GM12878 (cell line): ENCODE measurements around the gene HDAC5. TPM values are rescaled to one million over a fixed set of nuclear protein-coding genes. Genes with fewer than 3 reads are reported as not detected.
A peak's percentile ranks its signal among the peaks of the same experiment; 100 is the strongest.

Experiments
- ATAC-seq: fragments of 200-7000 bp; cut with Tn5 transposase; 3 replicates; pipeline ENCODE4 v1.9.1; 2020; ENCODE audit warnings: mild to moderate bottlenecking, moderate library complexity
- BruUV-seq: library from RNA; stranded (reverse); fragments of 400-500 nt; replicated peaks from 2 replicates; lab custom pipeline; 2021; lab: Mats Ljungman, UMichigan
- CTCF ChIA-PET: fragments of 300-600 bp; sonication (Branson Sonifier 250); formaldehyde crosslinking; extraction: SDS; loops from one replicate; lab custom pipeline; 2021; ENCODE audit warnings: inconsistent platforms; lab: Yijun Ruan, JAX
- POLR2A ChIA-PET: fragments of 350-600 bp; formaldehyde crosslinking; extraction: SDS; loops from one replicate; lab custom pipeline; 2021; ENCODE audit warnings: inconsistent platforms; lab: Charles Lee
- RAD21 ChIA-PET: fragments of 300-600 bp; sonication (Branson Sonifier 250); formaldehyde crosslinking; loops from one replicate; lab custom pipeline; 2023; ENCODE audit warnings: antibody characterized with exemption; ENCODE audit not compliant: unreplicated experiment; lab: Charles Lee
- SMC1A ChIA-PET: fragments of 300-600 bp; sonication (Branson Sonifier 250); formaldehyde crosslinking; loops from one replicate; lab custom pipeline; 2023; ENCODE audit not compliant: unreplicated experiment, uncharacterized antibody; lab: Charles Lee
- DNase-seq: peaks from one replicate; pipeline ENCODE4 v3.0.0-alpha.2; 2011; ENCODE audit warnings: low read depth, low spot score
- FAIRE-seq: peaks from 3 replicates; lab custom pipeline; 2011; peaks lifted over from hg19 to GRCh38; lab: Jason Lieb, UNC
- H2AFZ ChIP-seq: 2 replicates; pipeline ENCODE4 v1.6.0; 2011; ENCODE audit warnings: low read depth, low read length, control low read depth; ENCODE audit not compliant: control insufficient read depth
- H3K27ac ChIP-seq: 2 replicates; pipeline ENCODE4 v1.5.1; 2011; ENCODE audit warnings: control low read depth; ENCODE audit not compliant: control insufficient read depth, insufficient read depth
- H3K27me3 ChIP-seq, 2 experiments: replicated peaks in 1 of 2; 2 replicates each; pipeline versions ENCODE4 v1.6.0 to v1.6.1; 2011; ENCODE audit warnings: low read length in 1 of 2; ENCODE audit not compliant: control insufficient read depth in 2 of 2, insufficient read depth in 2 of 2
- H3K36me3 ChIP-seq, 2 experiments: 2 replicates each; pipeline ENCODE4 v1.5.1; 2011; ENCODE audit warnings: low read length in 1 of 2; ENCODE audit not compliant: control insufficient read depth in 2 of 2, insufficient read depth in 2 of 2
- H3K4me1 ChIP-seq: 2 replicates; pipeline ENCODE4 v1.6.1; 2011; ENCODE audit warnings: mild to moderate bottlenecking, low read length, moderate library complexity, mixed read lengths; ENCODE audit not compliant: control insufficient read depth, insufficient read depth
- H3K4me2 ChIP-seq: 2 replicates; pipeline ENCODE4 v1.6.0; 2011; ENCODE audit warnings: control low read depth; ENCODE audit not compliant: control insufficient read depth, insufficient read depth
- H3K4me3 ChIP-seq: fragments of 200-600 bp; sonication (generic); 2 replicates; pipeline ENCODE4 v1.5.1; 2016
- H3K79me2 ChIP-seq: 2 replicates; pipeline ENCODE4 v1.6.0; 2011; ENCODE audit warnings: low read length; ENCODE audit not compliant: control insufficient read depth, insufficient read depth
- H3K9ac ChIP-seq: 2 replicates; pipeline ENCODE4 v1.8.0; 2011; ENCODE audit warnings: low read length, control low read depth, mixed read lengths; ENCODE audit not compliant: control insufficient read depth, insufficient read depth
- H3K9me3 ChIP-seq: replicated peaks from 3 replicates; pipeline ENCODE4 v1.5.1; 2011; ENCODE audit warnings: mild to moderate bottlenecking, low read length; ENCODE audit not compliant: control insufficient read depth, insufficient read depth
- H4K20me1 ChIP-seq: 2 replicates; pipeline ENCODE4 v1.6.0; 2011; ENCODE audit not compliant: control insufficient read depth, insufficient read depth
- BCL11A ChIP-seq: IDR thresholded peaks from 2 replicates; pipeline ENCODE4 v1.6.1; 2011; ENCODE audit warnings: low read depth, low read length
- EED ChIP-seq: sonication (generic); IDR thresholded peaks from 2 replicates; pipeline ENCODE4 v1.6.1; 2016; ENCODE audit warnings: antibody characterized with exemption, low read depth
- GATAD2B ChIP-seq: fragments of 450-650 bp; conservative IDR thresholded peaks from 2 replicates; pipeline ENCODE4 v1.6.1; 2017; ENCODE audit warnings: low read depth, mild to moderate bottlenecking, moderate library complexity
- IKZF1 ChIP-seq: fragments of 450-650 bp; conservative IDR thresholded peaks from 2 replicates; pipeline ENCODE4 v1.6.1; 2017; ENCODE audit warnings: antibody characterized with exemption, mild to moderate bottlenecking
- IKZF2 ChIP-seq, 2 experiments: fragments of 450-650 bp; IDR thresholded peaks; 2 replicates each; pipeline ENCODE4 v1.6.1; 2017; ENCODE audit warnings: mild to moderate bottlenecking in 2 of 2, moderate library complexity in 2 of 2
- RELB ChIP-seq: fragments of 450-650 bp; IDR thresholded peaks from 2 replicates; pipeline ENCODE4 v1.6.1; 2017; ENCODE audit warnings: low read depth, mild to moderate bottlenecking, moderate library complexity
- ZBTB33 ChIP-seq: fragments of 450-650 bp; IDR thresholded peaks from 2 replicates; pipeline ENCODE4 v1.6.1; 2017; ENCODE audit warnings: mild to moderate bottlenecking
- WGBS: methylation state at CpG from one replicate; pipeline ENCODE4 v1.1.6; 2016; ENCODE audit warnings: low lambda C conversion rate; ENCODE audit not compliant: insufficient replicate concordance, insufficient coverage; ENCODE audit errors: missing lambda C conversion rate; 5-methylcytosine and 5-hydroxymethylcytosine counted together
- in situ Hi-C: fragments of 300-500 bp; cut with MboI; formaldehyde crosslinking; loops from 9 replicates; pipeline ENCODE4 v1.14.3; 2018; ENCODE audit warnings: mixed read lengths
- intact Hi-C: fragments of 100-400 bp; cut with micrococcal nuclease; formaldehyde crosslinking; loops from one replicate; pipeline ENCODE4 v1.14.2; 2022; ENCODE audit not compliant: unreplicated experiment
- polyA plus RNA-seq, 11 experiments: library from polyadenylated mRNA; depleted of rRNA in 4 of 11; unstranded in 6 of 11; stranded (reverse) in 5 of 11; fragments of >200 nt; fragmentation: Nextera tagmentation in 4 of 11; fragmentation: Illumina TruSeq in 1 of 11; extraction: Ambion mirVana in 4 of 11; extraction: Trizol in 1 of 11; gene quantifications; 1 replicate in 1 of 11; 2 replicates in 10 of 11; pipeline versions ENCODE4 v1.2.1 to v1.2.3, GENCODE V29; 2011 to 2016; ENCODE audit warnings: inconsistent platforms in 2 of 11, missing spikeins in 2 of 11, low read depth in 1 of 11
- total RNA-seq, 4 experiments: library from RNA; depleted of rRNA in 3 of 4; stranded (reverse); fragments of >200 nt in 3 of 4; fragmentation: Illumina TruSeq in 1 of 4; extraction: Trizol in 1 of 4; gene quantifications; 2 replicates each; pipeline versions ENCODE4 v1.2.1 to v1.2.3, GENCODE V29; 2013 to 2021

The HDAC5 gene
- total and polyA plus RNA-seq, 10 of the 15 experiments (the other 5 are each of a cell fraction or from before 2014, with no cell fraction given) = 1.1 to 58.0 (median 27.3) TPM

GRCh38 chr17:44124118-44124438 is 637 bp upstream of the HDAC5 start:
- H2AFZ ChIP-seq = peak overlapping the region; percentile 93
- no peaks in the 10 kb centered on the region for H3K36me3 ChIP-seq
- H3K9me3 ChIP-seq = no peaks in the 10 kb centered on the region
- ChIA-PET POLR2A (interaction anchor here (0.8 to 3.2 kb wide), 8 partner anchors 8 to 224 kb away, joined by 3 to 34 read pairs (median 4); partner anchors contain the start of gene LSM12), SMC1A (interaction anchor here (0.8 to 2.6 kb wide), 8 partner anchors 8 to 221 kb away, joined by 3 to 9 read pairs (median 5); partner anchors contain the start of genes GRN and TMUB2), RAD21 (interaction anchor here (0.9 to 1.6 kb wide), 7 partner anchors 9 to 201 kb away, joined by 4 to 16 read pairs (median 5); partner anchors contain the start of gene SLC25A39), CTCF (interaction anchor here (0.8 to 4.1 kb wide), 19 partner anchors 8 to 565 kb away, joined by 3 to 40 read pairs (median 5); partner anchors contain the start of genes CCDC43 and G6PC3)
- no peak for ATAC-seq
- in situ Hi-C loops (loop anchor here (25.0 kb wide), 1 partner anchor 912 kb away; the partner anchor contains the start of gene TMEM106A), intact Hi-C loops (loop anchor here (2.0 kb wide), 1 partner anchor 17 kb away; the partner anchor contains the start of gene HROB)
- peak overlapping the region; percentile 54 for H3K9ac ChIP-seq
- H3K79me2 ChIP-seq = peaks cover 2% of the 10 kb centered on the region
- no peak for FAIRE-seq
- TF ChIP-seq IKZF2 (IDR thresholded peaks at IDR 0.05) (peak; percentile 29 to 50; a peak in 1 of 4 replicates), ZBTB33 (no peak), BCL11A (no peak), RELB (0 out of 2 replicates have a peak, but pooled peaks have one; percentile 60), EED (peak; percentile 5; the same call in 1 of the 2 replicates), GATAD2B (peak; percentile 71), IKZF1 (peak; percentile 1; the same call in 1 of the 2 replicates)
- no peak for DNase-seq
- peaks cover 8% of the 10 kb centered on the region; the same call in 1 of the 2 replicates for H3K4me1 ChIP-seq
- peak overlapping the region; percentile 81 for H3K4me3 ChIP-seq
- 5% methylated on average over 8 of the region's 8 CpGs for WGBS
- H4K20me1 ChIP-seq = no peaks in the 10 kb centered on the region
- no peaks in the 10 kb centered on the region for H3K27me3 ChIP-seq
- H3K4me2 ChIP-seq = peak overlapping the region; percentile 79
- peak overlapping the region; percentile 59 for H3K27ac ChIP-seq
- no TSS peak for BruUV-seq
